Measurements from ENCODE around the gene UBA5.
"Not testable (repeated sequence)": the region's sequence is repeated elsewhere in the genome, so short reads cannot be mapped to it uniquely, and the experiment has no call there.

Gene UBA5

DNA sequence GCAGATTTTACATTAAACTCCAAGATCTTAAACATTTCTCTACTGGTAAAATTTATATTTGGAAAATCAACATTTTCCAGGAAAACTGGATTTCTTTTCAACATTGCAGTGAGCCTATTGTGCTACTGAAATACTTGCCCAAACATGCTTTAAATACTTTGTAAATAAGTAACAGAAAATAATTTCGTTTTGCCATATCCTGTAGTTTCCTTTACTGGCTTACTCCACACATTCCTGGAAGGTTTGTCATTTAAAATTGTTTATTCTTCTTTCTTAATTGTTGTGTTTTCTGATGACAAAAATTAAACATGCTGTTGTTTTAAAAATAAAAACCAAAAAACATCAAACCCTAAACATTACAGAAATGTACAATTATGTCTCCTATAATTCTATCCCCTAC, 22.5 kb upstream of the UBA5 start:
- TF ChIP-seq, protein P1, sequence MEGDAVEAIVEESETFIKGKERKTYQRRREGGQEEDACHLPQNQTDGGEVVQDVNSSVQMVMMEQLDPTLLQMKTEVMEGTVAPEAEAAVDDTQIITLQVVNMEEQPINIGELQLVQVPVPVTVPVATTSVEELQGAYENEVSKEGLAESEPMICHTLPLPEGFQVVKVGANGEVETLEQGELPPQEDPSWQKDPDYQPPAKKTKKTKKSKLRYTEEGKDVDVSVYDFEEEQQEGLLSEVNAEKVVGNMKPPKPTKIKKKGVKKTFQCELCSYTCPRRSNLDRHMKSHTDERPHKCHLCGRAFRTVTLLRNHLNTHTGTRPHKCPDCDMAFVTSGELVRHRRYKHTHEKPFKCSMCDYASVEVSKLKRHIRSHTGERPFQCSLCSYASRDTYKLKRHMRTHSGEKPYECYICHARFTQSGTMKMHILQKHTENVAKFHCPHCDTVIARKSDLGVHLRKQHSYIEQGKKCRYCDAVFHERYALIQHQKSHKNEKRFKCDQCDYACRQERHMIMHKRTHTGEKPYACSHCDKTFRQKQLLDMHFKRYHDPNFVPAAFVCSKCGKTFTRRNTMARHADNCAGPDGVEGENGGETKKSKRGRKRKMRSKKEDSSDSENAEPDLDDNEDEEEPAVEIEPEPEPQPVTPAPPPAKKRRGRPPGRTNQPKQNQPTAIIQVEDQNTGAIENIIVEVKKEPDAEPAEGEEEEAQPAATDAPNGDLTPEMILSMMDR (IDR thresholded peaks at IDR 0.05; ENCODE audit: low read depth, low read length, missing control alignments), result no peak
- DNase-seq (ENCODE audit: extremely low read depth, low read depth), result no peak
- no peak overlapping the region for H3K4me3 ChIP-seq (replicated peaks; ENCODE audit: low read depth, low read length)

DNA sequence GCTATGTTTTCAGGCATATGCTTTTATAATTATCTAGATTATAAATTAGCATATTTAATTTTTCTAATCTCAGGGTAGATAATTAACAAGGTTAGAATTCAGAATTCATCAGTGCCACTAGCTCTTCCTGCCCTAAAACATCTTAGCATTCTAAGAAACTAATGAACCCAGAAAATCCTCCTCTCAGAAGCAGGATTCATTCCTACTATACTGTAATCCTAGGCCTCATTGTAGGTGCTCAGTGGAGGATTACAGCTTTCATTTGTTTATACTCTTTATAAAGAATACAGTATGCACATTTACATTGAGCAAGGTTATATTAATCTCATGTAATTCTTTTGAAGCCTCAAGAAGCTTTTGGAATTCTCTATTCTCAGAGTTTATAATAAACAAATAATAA, 21.4 kb upstream of the UBA5 start:
- no peak for DNase-seq (ENCODE audit: extremely low read depth, low read depth)
- TF ChIP-seq, protein P1 (IDR thresholded peaks at IDR 0.05; ENCODE audit: low read depth, low read length, missing control alignments), result no peak
- no peak overlapping the region for H3K4me3 ChIP-seq (replicated peaks; ENCODE audit: low read depth, low read length)

- not testable (repeated sequence) for H3K4me3 ChIP-seq (replicated peaks; ENCODE audit: low read depth, low read length); DNase-seq (ENCODE audit: extremely low read depth, low read depth)
These were observed 18.7 kb upstream of the UBA5 start for GRCh38 chr3:132641427-132641826.

GRCh38 chr3:132641837-132642538, 18.1 kb upstream of the UBA5 start:
- H3K4me3 ChIP-seq (replicated peaks; ENCODE audit: low read depth, low read length), result no peak overlapping the region
- DNase-seq (ENCODE audit: extremely low read depth, low read depth), result peak; percentile 42
- TF ChIP-seq, protein P1 (IDR thresholded peaks at IDR 0.05; ENCODE audit: low read depth, low read length, missing control alignments), result peak; percentile 32

DNA sequence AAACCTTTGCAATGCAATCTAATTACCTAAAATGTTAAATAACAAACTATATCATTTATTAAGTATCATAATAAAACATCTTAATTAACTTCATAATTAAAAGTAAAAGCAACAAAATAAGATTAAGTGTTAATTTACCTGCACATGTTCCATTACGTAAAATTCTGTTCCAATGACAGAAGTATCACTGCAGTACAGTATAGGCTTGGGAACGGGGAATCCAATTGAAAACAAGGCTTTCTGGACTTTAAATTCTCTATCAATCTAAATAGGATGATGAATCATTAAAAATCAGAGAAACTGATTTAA, 17.6 kb upstream of the UBA5 start:
- TF ChIP-seq, protein P1 (IDR thresholded peaks at IDR 0.05; ENCODE audit: low read depth, low read length, missing control alignments), result no peak
- no peak for DNase-seq (ENCODE audit: extremely low read depth, low read depth)
- no peak overlapping the region for H3K4me3 ChIP-seq (replicated peaks; ENCODE audit: low read depth, low read length)

- DNase-seq (ENCODE audit: extremely low read depth, low read depth), result no peak
- TF ChIP-seq, protein P1 (IDR thresholded peaks at IDR 0.05; ENCODE audit: low read depth, low read length, missing control alignments), result no peak
- no peak overlapping the region for H3K4me3 ChIP-seq (replicated peaks; ENCODE audit: low read depth, low read length)
These were observed 16.8 kb upstream of the UBA5 start for GRCh38 chr3:132643366-132643765.

GRCh38 chr3:132645058-132645457, 15.1 kb upstream of the UBA5 start:
- TF ChIP-seq, protein P1 (IDR thresholded peaks at IDR 0.05; ENCODE audit: low read depth, low read length, missing control alignments), result no peak
- H3K4me3 ChIP-seq (replicated peaks; ENCODE audit: low read depth, low read length), result no peak overlapping the region
- no peak for DNase-seq (ENCODE audit: extremely low read depth, low read depth)

All from HFF-Myc (cell line).